Loucy (cell line): ENCODE results near the gene CDH13.

ENCODE experiments used
- H2AFZ ChIP-seq: fragments of 200-600 bp; sonication (generic); 2 replicates; pipeline ENCODE4 v1.6.0; 2016; ENCODE audit warnings: antibody characterized with exemption, mild to moderate bottlenecking, low read length, moderate library complexity
- H3F3A ChIP-seq: fragments of 200-600 bp; 2 replicates; pipeline ENCODE4 v1.6.0; 2016; ENCODE audit warnings: antibody characterized with exemption, low read depth, mild to moderate bottlenecking
- H3K27me3 ChIP-seq: fragments of 200-600 bp; sonication (generic); 2 replicates; pipeline ENCODE4 v1.6.1; 2014; ENCODE audit warnings: low read length, mild to moderate bottlenecking; ENCODE audit not compliant: insufficient read depth, poor library complexity, severe bottlenecking
- H3K36me3 ChIP-seq: fragments of 200-600 bp; sonication (generic); 2 replicates; pipeline ENCODE4 v1.6.1; 2016; ENCODE audit warnings: low read length; ENCODE audit not compliant: insufficient read depth
- H3K4me1 ChIP-seq: fragments of 200-600 bp; sonication (generic); 2 replicates; pipeline ENCODE4 v1.5.1; 2014; ENCODE audit warnings: low read length, mild to moderate bottlenecking; ENCODE audit not compliant: insufficient read depth, poor library complexity, severe bottlenecking
- H3K4me2 ChIP-seq: fragments of 200-600 bp; sonication (generic); 2 replicates; pipeline ENCODE4 v1.6.0; 2014; ENCODE audit warnings: antibody characterized with exemption, low read length, low read depth, mild to moderate bottlenecking; ENCODE audit not compliant: poor library complexity, severe bottlenecking
- H3K4me3 ChIP-seq: fragments of 200-600 bp; sonication (generic); 2 replicates; pipeline ENCODE4 v1.5.1; 2014; ENCODE audit warnings: low read length, mild to moderate bottlenecking, mixed read lengths; ENCODE audit not compliant: poor library complexity, severe bottlenecking
- H3K79me2 ChIP-seq: fragments of 200-600 bp; sonication (generic); 2 replicates; pipeline ENCODE4 v1.6.1; 2014; ENCODE audit warnings: low read length; ENCODE audit not compliant: insufficient read depth
- H3K9ac ChIP-seq: fragments of 200-600 bp; sonication (generic); 2 replicates; pipeline ENCODE4 v1.6.0; 2014; ENCODE audit warnings: mild to moderate bottlenecking, low read depth, low read length, moderate library complexity; ENCODE audit not compliant: poor library complexity, severe bottlenecking
- H3K9me2 ChIP-seq: fragments of 200-600 bp; sonication (generic); replicated peaks from 2 replicates; pipeline ENCODE4 v1.6.1; 2016; ENCODE audit warnings: low read depth, low read length, mixed read lengths
- H3K9me3 ChIP-seq: fragments of 200-600 bp; sonication (generic); 2 replicates; pipeline ENCODE4 v1.6.1; 2014; ENCODE audit warnings: mild to moderate bottlenecking, antibody characterized with exemption, low read length, low read depth; ENCODE audit not compliant: insufficient read depth
- H4K20me1 ChIP-seq: fragments of 200-600 bp; sonication (generic); 2 replicates; pipeline ENCODE4 v1.6.0; 2014; ENCODE audit warnings: antibody characterized with exemption, low read length, mild to moderate bottlenecking; ENCODE audit not compliant: insufficient read depth, poor library complexity, severe bottlenecking
- CTCF ChIP-seq: fragments of 200-600 bp; sonication (generic); conservative IDR thresholded peaks from 2 replicates; pipeline ENCODE4 v1.5.1; 2014; ENCODE audit warnings: mild to moderate bottlenecking, antibody characterized with exemption, low read length
- EZH2phosphoT487 ChIP-seq: fragments of 200-600 bp; IDR thresholded peaks from 2 replicates; pipeline ENCODE4 v1.6.1; 2018; ENCODE audit warnings: antibody characterized with exemption, mild to moderate bottlenecking, moderate library complexity, borderline replicate concordance

The CDH13 gene

GRCh38 chr16:83404261-83404660 lies 777.5 kb downstream of the CDH13 start:
- Histone ChIP-seq H3K4me3 (no peak overlapping the region), H3K4me2 (no peak overlapping the region), H3F3A (no peaks in the 10 kb centered on the region), H4K20me1 (no peaks in the 10 kb centered on the region), H3K9me2 (no peaks in the 10 kb centered on the region), H3K9me3 (no peaks in the 10 kb centered on the region), H2AFZ (no peak overlapping the region), H3K4me1 (no peaks in the 10 kb centered on the region), H3K9ac (no peak overlapping the region), H3K27me3 (no peaks in the 10 kb centered on the region), H3K36me3 (no peaks in the 10 kb centered on the region), H3K79me2 (no peaks in the 10 kb centered on the region)
- TF ChIP-seq EZH2phosphoT487 (no peak), CTCF (no peak)

GRCh38 chr16:83407928-83408327 lies 781.2 kb downstream of the CDH13 start:
- Histone ChIP-seq H3K4me2 (no peak overlapping the region), H3K36me3 (no peaks in the 10 kb centered on the region), H4K20me1 (no peaks in the 10 kb centered on the region), H3K9me2 (no peaks in the 10 kb centered on the region), H3K4me3 (no peak overlapping the region), H2AFZ (no peak overlapping the region), H3K27me3 (no peaks in the 10 kb centered on the region), H3K79me2 (no peaks in the 10 kb centered on the region), H3F3A (no peaks in the 10 kb centered on the region), H3K9ac (no peak overlapping the region), H3K9me3 (no peaks in the 10 kb centered on the region), H3K4me1 (no peaks in the 10 kb centered on the region)
- TF ChIP-seq CTCF (no peak), EZH2phosphoT487 (no peak)

DNA sequence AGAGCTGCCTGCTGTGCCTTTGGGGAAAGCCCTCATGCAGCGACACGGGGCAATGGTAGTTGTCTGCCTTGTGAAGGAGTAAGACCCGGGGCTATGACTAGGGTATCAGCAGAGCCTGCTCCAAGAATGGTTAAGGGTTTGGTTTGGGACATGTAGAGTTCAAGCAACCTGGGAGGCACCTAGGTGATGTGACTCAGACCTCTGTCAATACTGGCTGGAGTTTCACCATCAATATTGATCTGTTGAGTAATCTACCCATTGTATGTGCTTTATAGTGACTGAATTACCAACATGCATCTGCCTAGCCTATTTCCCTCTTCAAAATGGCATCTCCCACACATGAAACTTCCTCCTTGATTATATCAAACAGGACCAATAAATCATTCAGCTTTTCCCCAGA lies 782.6 kb downstream of the CDH13 start:
- no peaks in the 10 kb centered on the region for H3K79me2 ChIP-seq
- no peak overlapping the region for H3K9ac ChIP-seq
- no peaks in the 10 kb centered on the region for H3K9me2 ChIP-seq
- no peak overlapping the region for H3K4me3 ChIP-seq
- no peak overlapping the region for H3K4me2 ChIP-seq
- TF ChIP-seq EZH2phosphoT487, result no peak
- TF ChIP-seq CTCF, result no peak
- H3K36me3 ChIP-seq, result no peaks in the 10 kb centered on the region
- H4K20me1 ChIP-seq, result no peaks in the 10 kb centered on the region
- H3F3A ChIP-seq, result no peaks in the 10 kb centered on the region
- no peak overlapping the region for H2AFZ ChIP-seq
- no peaks in the 10 kb centered on the region for H3K4me1 ChIP-seq
- H3K27me3 ChIP-seq, result no peaks in the 10 kb centered on the region
- no peaks in the 10 kb centered on the region for H3K9me3 ChIP-seq
